HL-60 (cell line): ENCODE measurements around the gene ENOSF1.

Experiments
- DNase-seq, 2 experiments: peaks; one replicate each; pipeline ENCODE4 v3.0.0-alpha.2; 2010 to 2020; ENCODE audit warnings: low read depth in 1 of 2, low spot score in 1 of 2
- H3K27ac ChIP-seq: fragments of 250-450 bp; sonication (Bioruptor Pico); replicated peaks from 2 replicates; pipeline ENCODE4 v1.5.1; 2020; ENCODE audit warnings: mild to moderate bottlenecking, moderate library complexity
- H3K27me3 ChIP-seq: fragments of 250-450 bp; sonication (Bioruptor Pico); 2 replicates; pipeline ENCODE4 v1.5.1; 2021; ENCODE audit warnings: mild to moderate bottlenecking, moderate library complexity; ENCODE audit not compliant: insufficient read depth, poor library complexity, severe bottlenecking
- H3K4me3 ChIP-seq: replicated peaks from 2 replicates; pipeline ENCODE4 v1.5.1; 2011; ENCODE audit warnings: mild to moderate bottlenecking, control low read depth, low read length; ENCODE audit not compliant: insufficient read depth
- GABPA ChIP-seq: IDR thresholded peaks from 2 replicates; pipeline ENCODE4 v1.6.1; 2012; ENCODE audit warnings: low read depth
- POLR2AphosphoS5 ChIP-seq: IDR thresholded peaks from 2 replicates; pipeline ENCODE4 v1.6.1; 2012; ENCODE audit warnings: low read depth
- SPI1 ChIP-seq: IDR thresholded peaks from 2 replicates; pipeline ENCODE4 v1.6.1; 2012; ENCODE audit warnings: low read depth, mild to moderate bottlenecking, borderline replicate concordance
- TF ChIP-seq, protein P1 (sequence below): IDR thresholded peaks from 2 replicates; pipeline ENCODE4 v1.6.1; 2012; ENCODE audit warnings: low read depth; ENCODE audit not compliant: insufficient replicate concordance
- TF ChIP-seq, protein P2 (sequence below): IDR thresholded peaks from one replicate; pipeline ENCODE4 v1.5.1; 2011; ENCODE audit warnings: low read length, control low read depth, inconsistent platforms; ENCODE audit not compliant: insufficient read depth

ENOSF1 gene

DNA sequence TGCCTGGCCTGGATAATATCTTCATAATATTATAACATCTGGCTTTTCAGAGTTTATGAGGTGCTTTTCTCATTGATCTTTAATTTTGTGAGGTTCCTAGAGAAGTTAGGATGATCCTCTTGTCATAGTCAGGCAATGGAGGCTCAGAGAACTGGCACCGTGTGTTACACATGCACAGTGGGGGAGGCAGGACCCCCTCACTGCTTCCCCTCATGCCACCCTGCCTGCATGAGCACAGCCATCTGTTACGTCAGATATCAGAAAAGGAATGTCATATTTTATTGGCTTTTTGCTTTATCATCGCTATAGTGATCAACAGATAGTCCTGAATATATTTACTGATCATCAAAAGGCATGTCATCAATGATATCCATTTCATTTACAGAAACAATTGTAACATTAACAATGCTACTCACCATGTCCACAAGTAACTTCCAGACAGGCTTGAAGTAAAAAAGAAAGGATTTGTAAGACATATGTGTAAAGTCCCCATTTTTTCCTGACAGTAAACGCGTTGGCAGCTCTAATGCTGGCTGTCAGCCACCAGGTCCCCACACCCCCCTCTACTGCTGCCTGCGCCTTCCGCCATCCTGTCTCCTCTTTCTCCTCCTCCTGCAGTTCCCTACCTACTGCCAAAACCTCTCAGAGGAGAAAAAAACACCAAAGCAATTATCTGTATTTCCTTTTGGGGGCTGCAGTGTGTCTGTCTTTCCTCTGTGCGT, 18.8 kb downstream of the ENOSF1 start:
- no peaks in the 10 kb centered on the region for H3K27me3 ChIP-seq
- H3K27ac ChIP-seq = no peak overlapping the region
- no peak for TF ChIP-seq SPI1
- TF ChIP-seq GABPA = no peak
- no peak for TF ChIP-seq POLR2AphosphoS5
- TF ChIP-seq, protein P1, sequence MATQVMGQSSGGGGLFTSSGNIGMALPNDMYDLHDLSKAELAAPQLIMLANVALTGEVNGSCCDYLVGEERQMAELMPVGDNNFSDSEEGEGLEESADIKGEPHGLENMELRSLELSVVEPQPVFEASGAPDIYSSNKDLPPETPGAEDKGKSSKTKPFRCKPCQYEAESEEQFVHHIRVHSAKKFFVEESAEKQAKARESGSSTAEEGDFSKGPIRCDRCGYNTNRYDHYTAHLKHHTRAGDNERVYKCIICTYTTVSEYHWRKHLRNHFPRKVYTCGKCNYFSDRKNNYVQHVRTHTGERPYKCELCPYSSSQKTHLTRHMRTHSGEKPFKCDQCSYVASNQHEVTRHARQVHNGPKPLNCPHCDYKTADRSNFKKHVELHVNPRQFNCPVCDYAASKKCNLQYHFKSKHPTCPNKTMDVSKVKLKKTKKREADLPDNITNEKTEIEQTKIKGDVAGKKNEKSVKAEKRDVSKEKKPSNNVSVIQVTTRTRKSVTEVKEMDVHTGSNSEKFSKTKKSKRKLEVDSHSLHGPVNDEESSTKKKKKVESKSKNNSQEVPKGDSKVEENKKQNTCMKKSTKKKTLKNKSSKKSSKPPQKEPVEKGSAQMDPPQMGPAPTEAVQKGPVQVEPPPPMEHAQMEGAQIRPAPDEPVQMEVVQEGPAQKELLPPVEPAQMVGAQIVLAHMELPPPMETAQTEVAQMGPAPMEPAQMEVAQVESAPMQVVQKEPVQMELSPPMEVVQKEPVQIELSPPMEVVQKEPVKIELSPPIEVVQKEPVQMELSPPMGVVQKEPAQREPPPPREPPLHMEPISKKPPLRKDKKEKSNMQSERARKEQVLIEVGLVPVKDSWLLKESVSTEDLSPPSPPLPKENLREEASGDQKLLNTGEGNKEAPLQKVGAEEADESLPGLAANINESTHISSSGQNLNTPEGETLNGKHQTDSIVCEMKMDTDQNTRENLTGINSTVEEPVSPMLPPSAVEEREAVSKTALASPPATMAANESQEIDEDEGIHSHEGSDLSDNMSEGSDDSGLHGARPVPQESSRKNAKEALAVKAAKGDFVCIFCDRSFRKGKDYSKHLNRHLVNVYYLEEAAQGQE = no peak
- TF ChIP-seq, protein P2, sequence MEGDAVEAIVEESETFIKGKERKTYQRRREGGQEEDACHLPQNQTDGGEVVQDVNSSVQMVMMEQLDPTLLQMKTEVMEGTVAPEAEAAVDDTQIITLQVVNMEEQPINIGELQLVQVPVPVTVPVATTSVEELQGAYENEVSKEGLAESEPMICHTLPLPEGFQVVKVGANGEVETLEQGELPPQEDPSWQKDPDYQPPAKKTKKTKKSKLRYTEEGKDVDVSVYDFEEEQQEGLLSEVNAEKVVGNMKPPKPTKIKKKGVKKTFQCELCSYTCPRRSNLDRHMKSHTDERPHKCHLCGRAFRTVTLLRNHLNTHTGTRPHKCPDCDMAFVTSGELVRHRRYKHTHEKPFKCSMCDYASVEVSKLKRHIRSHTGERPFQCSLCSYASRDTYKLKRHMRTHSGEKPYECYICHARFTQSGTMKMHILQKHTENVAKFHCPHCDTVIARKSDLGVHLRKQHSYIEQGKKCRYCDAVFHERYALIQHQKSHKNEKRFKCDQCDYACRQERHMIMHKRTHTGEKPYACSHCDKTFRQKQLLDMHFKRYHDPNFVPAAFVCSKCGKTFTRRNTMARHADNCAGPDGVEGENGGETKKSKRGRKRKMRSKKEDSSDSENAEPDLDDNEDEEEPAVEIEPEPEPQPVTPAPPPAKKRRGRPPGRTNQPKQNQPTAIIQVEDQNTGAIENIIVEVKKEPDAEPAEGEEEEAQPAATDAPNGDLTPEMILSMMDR = no peak
- H3K4me3 ChIP-seq = no peak overlapping the region
- DNase-seq = no peak

DNA sequence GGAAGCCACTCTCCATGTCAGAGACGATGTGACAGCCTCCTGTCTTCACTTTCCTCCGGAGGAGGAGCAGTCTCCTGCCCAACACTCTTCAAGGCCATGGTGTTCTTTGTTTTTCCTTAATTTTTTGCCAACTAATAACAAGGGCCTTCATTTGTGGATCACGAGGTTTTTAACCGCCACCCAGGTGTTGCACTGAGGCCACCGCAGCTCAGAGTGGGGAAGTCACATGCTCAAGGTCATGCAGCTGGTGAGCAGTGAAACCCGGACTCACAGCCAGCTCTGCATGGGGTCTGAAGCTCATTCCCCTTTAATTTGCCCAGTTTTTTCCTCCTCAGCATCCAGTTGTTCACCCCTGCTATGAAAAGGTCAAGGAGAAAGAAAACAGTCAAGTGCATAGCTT, 19.6 kb downstream of the ENOSF1 start:
- no peak for DNase-seq
- Histone ChIP-seq H3K27me3 (no peaks in the 10 kb centered on the region), H3K4me3 (no peak overlapping the region), H3K27ac (no peak overlapping the region)
- TF ChIP-seq SPI1 (no peak), GABPA (no peak), POLR2AphosphoS5 (no peak)
- TF ChIP-seq, protein P1 = no peak
- TF ChIP-seq, protein P2 = no peak

DNA sequence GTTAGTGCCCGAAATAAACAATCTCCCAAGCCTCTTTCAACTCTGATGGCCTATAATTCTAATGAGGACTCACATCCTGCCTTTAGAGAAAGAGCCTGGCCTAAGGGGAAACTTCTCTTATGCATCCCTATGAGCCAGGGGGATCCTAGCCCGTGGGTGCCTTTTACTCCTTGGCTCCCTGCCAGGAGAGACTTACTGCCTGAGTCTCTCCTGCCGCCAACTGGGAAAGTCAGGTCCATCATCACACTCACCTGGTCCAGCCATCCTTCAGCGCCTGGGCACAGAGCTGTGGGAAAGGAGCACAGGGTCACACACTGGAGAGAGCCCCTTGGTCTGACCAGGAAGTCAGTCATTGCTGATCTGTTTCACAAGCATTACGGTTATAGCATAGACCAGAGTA, 24.1 kb downstream of the ENOSF1 start:
- Histone ChIP-seq H3K27ac (peak overlapping the region; percentile 15; the same call in 1 of the 2 replicates), H3K27me3 (no peaks in the 10 kb centered on the region), H3K4me3 (no peak overlapping the region)
- 0 out of 2 replicates have a peak, but pooled peaks have one; percentile 10 for TF ChIP-seq POLR2AphosphoS5
- TF ChIP-seq GABPA = no peak
- DNase-seq = no peak

DNA sequence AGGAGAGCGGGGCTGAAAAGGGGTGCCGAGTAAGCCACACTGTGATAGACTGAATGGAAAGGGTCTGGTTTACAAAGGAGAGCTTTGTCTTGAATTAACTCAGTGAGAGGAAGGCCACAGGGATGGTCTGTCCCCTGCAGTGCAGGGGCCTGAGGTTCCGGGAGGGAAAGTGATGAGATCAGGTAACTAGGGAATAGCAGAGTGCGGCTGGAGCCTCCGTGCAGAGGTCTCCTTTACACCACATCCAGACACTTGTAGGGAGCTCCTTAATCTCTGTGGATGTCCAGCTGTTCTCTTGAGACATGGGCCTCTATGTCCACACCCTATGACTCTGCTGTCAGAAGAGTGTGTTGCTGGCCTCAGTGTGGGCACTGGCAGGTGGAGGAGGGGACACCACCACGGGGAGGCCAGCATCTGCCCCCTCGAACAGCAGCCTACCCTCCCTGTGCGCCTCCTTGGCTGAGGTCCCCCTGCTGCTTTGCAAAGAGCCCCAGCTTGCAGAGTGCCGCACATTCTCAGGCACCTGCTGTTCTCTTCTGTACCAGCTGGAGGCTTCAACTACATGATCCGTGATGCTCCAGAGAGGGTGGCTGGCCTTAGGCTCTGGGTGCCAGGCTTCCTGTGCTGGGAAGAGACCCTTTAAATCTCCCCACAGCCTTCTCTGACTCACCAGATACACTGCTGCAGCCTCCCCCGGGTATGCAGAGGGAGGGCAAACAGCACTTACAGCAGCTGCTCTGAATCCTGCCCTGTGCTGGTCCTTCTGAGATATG, 25.9 kb downstream of the ENOSF1 start:
- H3K27ac ChIP-seq = no peak overlapping the region
- H3K4me3 ChIP-seq = no peak overlapping the region
- no peaks in the 10 kb centered on the region for H3K27me3 ChIP-seq
- TF ChIP-seq, protein P1 = no peak
- no peak for TF ChIP-seq SPI1
- TF ChIP-seq GABPA = no peak
- TF ChIP-seq, protein P2 = no peak
- no peak for TF ChIP-seq POLR2AphosphoS5
- DNase-seq = no peak
